Upper lobe of right lung (tissue), 1 donor: ENCODE results near the gene B3GALNT1. TPM values are rescaled to one million over a fixed set of nuclear protein-coding genes. Genes with fewer than 3 reads are reported as not detected.
A peak's percentile ranks its signal among the peaks of the same experiment; 100 is the strongest.
"Not testable (repeated sequence)": the region's sequence is repeated elsewhere in the genome, so short reads cannot be mapped to it uniquely, and the experiment has no call there.

Experiments used
- ATAC-seq: fragments of 200-7000 bp; cut with Tn5 transposase; one replicate; pipeline ENCODE4 v1.9.1; 2020; ENCODE audit warnings: mild to moderate bottlenecking, moderate library complexity
- DNase-seq: peaks from one replicate; pipeline ENCODE4 v3.0.0-alpha.2; 2020
- H3K27ac ChIP-seq: fragments of 200-600 bp; one replicate; pipeline ENCODE4 v1.8.0; 2022
- H3K27me3 ChIP-seq: fragments of 200-600 bp; one replicate; pipeline ENCODE4 v1.8.0; 2022; ENCODE audit warnings: mild to moderate bottlenecking
- H3K36me3 ChIP-seq: fragments of 200-600 bp; one replicate; pipeline ENCODE4 v1.8.0; 2022
- H3K4me1 ChIP-seq: fragments of 200-600 bp; one replicate; pipeline ENCODE4 v1.8.0; 2022
- H3K4me3 ChIP-seq: fragments of 200-600 bp; one replicate; pipeline ENCODE4 v1.8.0; 2022; ENCODE audit warnings: mild to moderate bottlenecking
- H3K9me3 ChIP-seq: fragments of 200-600 bp; one replicate; pipeline ENCODE4 v1.8.0; 2022
- intact Hi-C: fragments of 100-400 bp; cut with DNase I; formaldehyde crosslinking; loops from one replicate; pipeline ENCODE4 v1.11.0; 2022
- total RNA-seq: library from RNA; stranded (reverse); fragmentation: NEBNext Ultra II Directional; extraction: Animal tissue kit (Norgen Biotek cat#: 25700); gene quantifications from one replicate; pipeline ENCODE4 v1.2.1, GENCODE V29; 2021
- TF ChIP-seq, protein P1 (sequence below): fragments of 200-600 bp; IDR thresholded peaks from one replicate; pipeline ENCODE4 v1.8.0; 2022; ENCODE audit warnings: antibody characterized with exemption
- donor health status: DM: no; HTN: yes; CAD: no; lungs with severe emphysema.

B3GALNT1 gene
- total RNA-seq, 1 donor from 2014 or later = 17.6 TPM

DNA sequence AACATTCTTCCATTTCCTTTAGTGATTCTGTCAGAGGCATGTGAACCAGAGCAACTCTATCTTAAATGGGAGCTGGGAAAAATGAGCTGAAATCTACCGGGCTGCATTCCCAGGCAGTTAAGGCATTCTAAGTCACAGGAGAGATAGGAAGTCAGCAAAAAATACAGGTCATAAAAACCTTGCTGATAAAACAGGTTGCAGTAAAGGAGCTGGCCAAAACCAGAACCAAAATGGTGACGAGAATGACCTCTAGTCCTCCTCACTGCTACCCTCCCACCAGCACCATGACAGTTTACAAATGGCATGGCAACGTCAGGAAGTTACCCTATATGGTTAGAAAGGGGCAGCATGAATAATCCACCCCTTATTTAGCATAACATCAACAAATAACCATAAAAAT lies 66.4 kb downstream of the B3GALNT1 start:
- H3K27ac ChIP-seq = no peak overlapping the region
- TF ChIP-seq, protein P1, sequence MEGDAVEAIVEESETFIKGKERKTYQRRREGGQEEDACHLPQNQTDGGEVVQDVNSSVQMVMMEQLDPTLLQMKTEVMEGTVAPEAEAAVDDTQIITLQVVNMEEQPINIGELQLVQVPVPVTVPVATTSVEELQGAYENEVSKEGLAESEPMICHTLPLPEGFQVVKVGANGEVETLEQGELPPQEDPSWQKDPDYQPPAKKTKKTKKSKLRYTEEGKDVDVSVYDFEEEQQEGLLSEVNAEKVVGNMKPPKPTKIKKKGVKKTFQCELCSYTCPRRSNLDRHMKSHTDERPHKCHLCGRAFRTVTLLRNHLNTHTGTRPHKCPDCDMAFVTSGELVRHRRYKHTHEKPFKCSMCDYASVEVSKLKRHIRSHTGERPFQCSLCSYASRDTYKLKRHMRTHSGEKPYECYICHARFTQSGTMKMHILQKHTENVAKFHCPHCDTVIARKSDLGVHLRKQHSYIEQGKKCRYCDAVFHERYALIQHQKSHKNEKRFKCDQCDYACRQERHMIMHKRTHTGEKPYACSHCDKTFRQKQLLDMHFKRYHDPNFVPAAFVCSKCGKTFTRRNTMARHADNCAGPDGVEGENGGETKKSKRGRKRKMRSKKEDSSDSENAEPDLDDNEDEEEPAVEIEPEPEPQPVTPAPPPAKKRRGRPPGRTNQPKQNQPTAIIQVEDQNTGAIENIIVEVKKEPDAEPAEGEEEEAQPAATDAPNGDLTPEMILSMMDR = no peak
- DNase-seq = no peak
- no peak overlapping the region for H3K4me3 ChIP-seq
- H3K4me1 ChIP-seq = no peaks in the 10 kb centered on the region
- H3K27me3 ChIP-seq = no peaks in the 10 kb centered on the region
- ATAC-seq = no peak
- H3K36me3 ChIP-seq = no peaks in the 10 kb centered on the region
- intact Hi-C loops = no loop called here
- no peaks in the 10 kb centered on the region for H3K9me3 ChIP-seq

DNA sequence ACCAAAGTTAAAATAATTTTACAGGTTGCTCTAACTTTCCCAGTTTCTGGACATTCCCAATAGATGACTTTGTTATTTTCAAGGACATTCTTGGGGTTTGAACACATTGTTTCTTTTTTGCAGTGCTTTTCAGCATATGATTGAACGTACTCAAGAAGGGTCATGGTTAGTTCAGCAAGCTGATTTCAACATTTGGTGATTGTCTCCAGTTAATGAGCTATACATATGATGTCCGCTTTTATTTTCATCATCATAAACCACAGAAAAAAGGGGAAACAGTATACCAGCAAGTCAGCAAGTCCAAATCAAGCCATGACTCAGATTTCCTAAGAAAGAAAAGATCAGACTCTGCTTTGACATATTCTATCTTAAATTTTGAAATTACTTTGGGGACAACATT lies 69.4 kb downstream of the B3GALNT1 start:
- intact Hi-C loops = no loop called here
- TF ChIP-seq, protein P1 = no peak
- peak overlapping the region; percentile 43 for H3K27ac ChIP-seq
- peak; percentile 89 for ATAC-seq
- no peak overlapping the region for H3K4me3 ChIP-seq
- no peak for DNase-seq
- H3K9me3 ChIP-seq = no peaks in the 10 kb centered on the region
- no peaks in the 10 kb centered on the region for H3K4me1 ChIP-seq
- H3K36me3 ChIP-seq = no peaks in the 10 kb centered on the region
- H3K27me3 ChIP-seq = no peaks in the 10 kb centered on the region

DNA sequence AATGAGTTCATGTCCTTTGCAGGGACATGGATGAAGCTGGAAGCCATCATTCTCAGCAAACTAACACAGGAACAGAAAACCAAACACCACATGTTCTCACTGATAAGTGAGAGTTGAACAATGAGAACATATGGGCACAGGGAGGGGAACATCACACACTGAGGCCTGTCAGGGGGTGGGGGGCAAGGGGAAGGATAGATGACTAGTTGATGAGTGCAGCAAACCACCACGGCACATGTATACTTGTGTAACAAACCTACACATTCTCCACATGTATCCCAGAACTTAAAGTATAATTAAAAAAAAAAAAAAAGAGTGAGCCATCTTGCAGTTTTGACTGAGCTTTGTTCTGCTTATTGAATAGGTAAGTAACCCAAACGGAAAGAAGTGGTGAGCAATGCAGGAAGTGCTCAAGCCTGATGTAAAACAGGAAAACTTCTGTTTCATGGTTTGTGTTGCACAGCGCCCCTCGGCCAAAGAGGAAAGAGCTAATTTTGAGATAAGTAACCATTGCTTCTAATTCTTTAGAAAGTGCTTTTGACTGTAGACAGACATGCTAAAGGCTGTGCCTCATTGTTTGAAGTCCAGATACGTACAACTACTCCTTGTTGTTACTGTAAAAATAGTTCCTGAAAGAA lies 70.1 kb downstream of the B3GALNT1 start:
- peak overlapping the region; percentile 43 for H3K27ac ChIP-seq
- H3K4me1 ChIP-seq, DNase-seq, H3K9me3 ChIP-seq, H3K27me3 ChIP-seq, intact Hi-C loops, H3K36me3 ChIP-seq, H3K4me3 ChIP-seq: not testable (repeated sequence)
- ATAC-seq = peak; percentile 58

Other genes with a start within 250 kb of the B3GALNT1 start
- gene NMD3, start 116.0 kb upstream of the B3GALNT1 start, total RNA-seq = 40.9 TPM